Measurements from ENCODE around the gene WDFY4.

- TF ChIP-seq POLR2AphosphoS5 (IDR thresholded peaks at IDR 0.05; ENCODE audit: low read depth, low read length), result no peak
- no peak for TF ChIP-seq EZH2phosphoT487 (IDR thresholded peaks at IDR 0.05; ENCODE audit: borderline replicate concordance, low read depth)
- TF ChIP-seq, protein P1, sequence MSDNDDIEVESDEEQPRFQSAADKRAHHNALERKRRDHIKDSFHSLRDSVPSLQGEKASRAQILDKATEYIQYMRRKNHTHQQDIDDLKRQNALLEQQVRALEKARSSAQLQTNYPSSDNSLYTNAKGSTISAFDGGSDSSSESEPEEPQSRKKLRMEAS (IDR thresholded peaks at IDR 0.05; ENCODE audit: low read depth), result no peak
- no peak for TF ChIP-seq FOSL2 (IDR thresholded peaks at IDR 0.05; ENCODE audit: borderline replicate concordance, low read depth)
- no peak for TF ChIP-seq CTCF (IDR thresholded peaks at IDR 0.05)
- no peak for TF ChIP-seq ZBTB33 (IDR thresholded peaks at IDR 0.05; ENCODE audit: borderline replicate concordance, low read depth)
- TF ChIP-seq RAD21 (IDR thresholded peaks at IDR 0.05; ENCODE audit: low read length), result 0 out of 2 replicates have a peak, but pooled peaks have one; percentile 1
These were observed 259.5 kb downstream of the WDFY4 start for GRCh38 chr10:48944171-48944570.
